HepG2 (cell line): Measurements from ENCODE around the gene AQP6. TPM values are rescaled to one million over a fixed set of nuclear protein-coding genes. Genes with fewer than 3 reads are reported as not detected.

Source experiments
- ATAC-seq: fragments of 200-7000 bp; cut with Tn5 transposase; 3 replicates; pipeline ENCODE4 v1.9.1; 2020; ENCODE audit warnings: mild to moderate bottlenecking, moderate library complexity
- BruUV-seq: library from RNA; stranded (reverse); fragments of 400-500 nt; replicated peaks from 2 replicates; lab custom pipeline; 2021; lab: Mats Ljungman, UMichigan
- CTCF ChIA-PET: fragments of 300-600 bp; formaldehyde crosslinking; extraction: SDS; loops from one replicate; lab custom pipeline; 2021; ENCODE audit warnings: low total read pairs, inconsistent platforms, low intra/inter-chr PET ratio; lab: Yijun Ruan, JAX
- POLR2A ChIA-PET: fragments of 350-600 bp; sonication (Branson Sonifier 250); formaldehyde crosslinking; loops from one replicate; lab custom pipeline; 2020; ENCODE audit warnings: antibody characterized with exemption, inconsistent platforms; lab: Yijun Ruan, JAX
- DNase-seq: peaks from one replicate; pipeline ENCODE4 v3.0.0-alpha.2; 2015; ENCODE audit warnings: low spot score
- FAIRE-seq: peaks from 3 replicates; lab custom pipeline; 2011; peaks lifted over from hg19 to GRCh38; lab: Jason Lieb, UNC
- H2AFZ ChIP-seq: one replicate; pipeline ENCODE4 v1.6.1; 2011; ENCODE audit warnings: low read length, inconsistent platforms
- H3K27ac ChIP-seq: fragments of 300-600 bp; 3 replicates; pipeline ENCODE4 v1.8.0; 2011; ENCODE audit warnings: mixed run types, mild to moderate bottlenecking, mixed read lengths, low read length, inconsistent platforms; ENCODE audit not compliant: insufficient read depth; ENCODE audit errors: extremely low read length
- H3K27me3 ChIP-seq, 2 experiments: fragments of 200-600 bp in 1 of 2; 2 replicates in 1 of 2; 3 replicates in 1 of 2; pipeline versions ENCODE4 v1.6.0 to v1.8.0; 2011; ENCODE audit warnings: low read length in 2 of 2, mild to moderate bottlenecking in 2 of 2, moderate library complexity in 2 of 2, inconsistent platforms in 1 of 2; ENCODE audit not compliant: insufficient read depth in 2 of 2, control insufficient read depth in 1 of 2
- H3K36me3 ChIP-seq, 2 experiments: fragments of 200-600 bp in 1 of 2; replicated peaks in 1 of 2; 2 replicates in 1 of 2; 3 replicates in 1 of 2; pipeline versions ENCODE4 v1.5.1 to v1.8.0; 2011; ENCODE audit warnings: low read length in 2 of 2, inconsistent platforms in 1 of 2; ENCODE audit not compliant: insufficient read depth in 2 of 2, control insufficient read depth in 1 of 2
- H3K4me1 ChIP-seq: 2 replicates; pipeline ENCODE4 v1.5.1; 2012; ENCODE audit warnings: low read length, inconsistent platforms; ENCODE audit not compliant: insufficient read depth
- H3K4me2 ChIP-seq: 2 replicates; pipeline ENCODE4 v1.6.0; 2011; ENCODE audit warnings: low read depth, low read length, inconsistent platforms
- H3K4me3 ChIP-seq, 3 experiments: fragments of 200-600 bp in 1 of 3; sonication (generic), shearing (Covaris generic) in 1 of 3; replicated peaks in 1 of 3; 2 replicates each; pipeline ENCODE4 v1.5.1; 2011 to 2016; ENCODE audit warnings: low read length in 3 of 3, inconsistent platforms in 2 of 3, low read depth in 2 of 3, mild to moderate bottlenecking in 2 of 3, control low read depth in 1 of 3, mixed read lengths in 1 of 3; ENCODE audit not compliant: insufficient read depth in 1 of 3
- H3K79me2 ChIP-seq: one replicate; pipeline ENCODE4 v1.6.1; 2011; ENCODE audit warnings: low read length, inconsistent platforms; ENCODE audit not compliant: insufficient read depth
- H3K9ac ChIP-seq: 2 replicates; pipeline ENCODE4 v1.6.0; 2011; ENCODE audit warnings: mild to moderate bottlenecking, low read depth, low read length, inconsistent platforms; ENCODE audit not compliant: insufficient read depth
- H3K9me3 ChIP-seq: 2 replicates; pipeline ENCODE4 v1.5.1; 2012; ENCODE audit warnings: mild to moderate bottlenecking, low read length
- H4K20me1 ChIP-seq: 2 replicates; pipeline ENCODE4 v1.6.0; 2011; ENCODE audit warnings: inconsistent platforms, mild to moderate bottlenecking, low read length, moderate library complexity; ENCODE audit not compliant: insufficient read depth
- FOXA1 ChIP-seq, 2 experiments: fragments of 450-650 bp in 1 of 2; sonication (generic) in 1 of 2; formaldehyde crosslinking in 1 of 2; IDR thresholded peaks; 2 replicates each; pipeline versions ENCODE4 v1.4.0 to v1.6.1; 2016 to 2020; ENCODE audit warnings: missing genetic modification reagents in 1 of 2
- HNRNPK ChIP-seq: fragments of 200-400 bp; formaldehyde crosslinking; IDR thresholded peaks from 2 replicates; pipeline ENCODE4 v1.6.1; 2018; ENCODE audit warnings: low read length, low read depth, moderate library complexity, mild to moderate bottlenecking; ENCODE audit not compliant: poor library complexity, severe bottlenecking
- MIER2 ChIP-seq: IDR thresholded peaks from 2 replicates; pipeline ENCODE4 v1.6.1; 2016; ENCODE audit warnings: missing biosample characterization, missing genetic modification reagents
- PAWR ChIP-seq: sonication (generic); formaldehyde crosslinking; IDR thresholded peaks from 2 replicates; pipeline ENCODE4 v1.4.0; 2020; ENCODE audit warnings: missing genetic modification reagents, mild to moderate bottlenecking, borderline replicate concordance
- POLR2G ChIP-seq: fragments of 200-400 bp; formaldehyde crosslinking; IDR thresholded peaks from 2 replicates; pipeline ENCODE4 v1.6.1; 2018; ENCODE audit warnings: mild to moderate bottlenecking, low read depth, low read length, moderate library complexity
- RFXANK ChIP-seq: IDR thresholded peaks from 2 replicates; pipeline ENCODE4 v1.6.1; 2016
- SIN3A ChIP-seq: IDR thresholded peaks from 2 replicates; pipeline ENCODE4 v1.6.1; 2011; ENCODE audit warnings: low read depth, mild to moderate bottlenecking, control low read depth, low read length, borderline replicate concordance
- ZNF337 ChIP-seq: sonication (generic); formaldehyde crosslinking; IDR thresholded peaks from 2 replicates; pipeline ENCODE4 v1.5.1; 2020; ENCODE audit warnings: missing genetic modification reagents, low read depth, mild to moderate bottlenecking, borderline replicate concordance
- ZNF382 ChIP-seq: sonication (generic); formaldehyde crosslinking; IDR thresholded peaks from 2 replicates; pipeline ENCODE4 v1.5.0; 2020; ENCODE audit warnings: missing genetic modification reagents, mild to moderate bottlenecking, borderline replicate concordance
- ZNF616 ChIP-seq: sonication (generic); formaldehyde crosslinking; IDR thresholded peaks from 2 replicates; pipeline ENCODE4 v1.5.0; 2020; ENCODE audit warnings: low read depth, mild to moderate bottlenecking, missing genetic modification reagents
- ZNF766 ChIP-seq: sonication (generic); formaldehyde crosslinking; IDR thresholded peaks from 2 replicates; pipeline ENCODE4 v1.5.0; 2020; ENCODE audit warnings: missing genetic modification reagents, borderline replicate concordance
- ZSCAN29 ChIP-seq: sonication (generic); formaldehyde crosslinking; conservative IDR thresholded peaks from 2 replicates; pipeline ENCODE4 v1.4.0; 2020; ENCODE audit warnings: mild to moderate bottlenecking, missing genetic modification reagents
- WGBS: methylation state at CpG from one replicate; pipeline ENCODE4 v1.1.6; 2017; ENCODE audit warnings: low lambda C conversion rate; 5-methylcytosine and 5-hydroxymethylcytosine counted together
- in situ Hi-C: cut with HindIII; loops from 2 replicates; pipeline ENCODE4 v1.10.0; 2017; ENCODE audit warnings: low pct_unique_long_range_greater_than_20kb; ENCODE audit not compliant: extremely low pct_ligation_motif_present
- intact Hi-C: fragments of 100-400 bp; cut with micrococcal nuclease; formaldehyde crosslinking; loops from one replicate; pipeline ENCODE4 v1.10.0; 2022; ENCODE audit not compliant: unreplicated experiment
- polyA plus RNA-seq, 8 experiments: library from polyadenylated mRNA; depleted of rRNA in 3 of 8; stranded (reverse) in 7 of 8; unstranded in 1 of 8; fragments of >200 nt; fragmentation: Illumina TruSeq in 4 of 8; extraction: Trizol in 4 of 8; gene quantifications; 2 replicates each; pipeline versions ENCODE4 v1.2.1 to v1.2.3, GENCODE V29; 2011 to 2016; ENCODE audit warnings: low read depth in 4 of 8, missing spikeins in 1 of 8, mixed read lengths in 1 of 8; ENCODE audit not compliant: insufficient read depth in 1 of 8
- total RNA-seq, 5 experiments: library from RNA; depleted of rRNA; stranded (reverse); fragments of >200 nt; fragmentation: Illumina TruSeq; extraction: Trizol; gene quantifications; 2 replicates each; pipeline ENCODE4 v1.2.3, GENCODE V29; 2016; ENCODE audit warnings: low read depth in 1 of 5
- TF ChIP-seq, protein P1 (sequence below): sonication (generic); formaldehyde crosslinking; IDR thresholded peaks from 2 replicates; pipeline ENCODE4 v1.5.0; 2020; ENCODE audit warnings: missing genetic modification reagents, mild to moderate bottlenecking, borderline replicate concordance
- TF ChIP-seq, protein P2 (sequence below): IDR thresholded peaks from 2 replicates; pipeline ENCODE4 v1.6.1; 2018; ENCODE audit warnings: missing genetic modification reagents
- TF ChIP-seq, protein P3 (sequence below): conservative IDR thresholded peaks from 2 replicates; pipeline ENCODE4 v1.6.1; 2018; ENCODE audit warnings: missing genetic modification reagents

Gene AQP6
- total and polyA plus RNA-seq, 2 of the 13 experiments (the other 11 are each of a cell fraction or from before 2014, with no cell fraction given): 0.32 to 1.3 TPM

DNA sequence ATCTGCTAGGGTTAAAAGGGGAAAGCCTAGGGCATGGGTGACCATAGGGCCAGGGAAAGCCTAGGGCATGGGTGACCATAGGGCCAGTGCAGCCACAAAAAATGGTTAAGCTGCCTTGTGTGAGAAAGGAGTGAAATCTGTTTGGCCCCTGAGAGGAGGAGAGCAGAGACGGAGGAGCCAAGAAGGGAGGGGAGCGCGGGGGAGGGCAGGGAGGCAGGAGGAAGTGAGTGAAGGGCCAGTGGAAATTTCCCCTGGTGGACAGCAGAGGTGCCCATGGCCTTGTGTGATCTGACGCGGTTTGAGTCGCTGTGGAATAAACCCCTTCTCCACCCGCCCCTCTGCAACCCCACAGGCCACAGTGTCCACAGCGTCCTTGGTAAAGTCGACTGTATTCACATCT is 618 bp upstream of the AQP6 start:
- in situ Hi-C loops: loop anchor here (5.0 kb wide), 1 partner anchor 85 kb away; the partner anchor contains the start of gene ASIC1
- WGBS: 59% methylated on average over 8 of the region's 9 CpGs
- ATAC-seq: no peak
- H3K9ac ChIP-seq: no peak overlapping the region
- ChIA-PET POLR2A (no interaction called here), CTCF (no interaction called here)
- no peaks in the 10 kb centered on the region for H4K20me1 ChIP-seq
- H3K36me3 ChIP-seq: no peaks in the 10 kb centered on the region
- no peaks in the 10 kb centered on the region for H3K79me2 ChIP-seq
- peak overlapping the region; percentile 75 for H3K4me2 ChIP-seq
- H3K27me3 ChIP-seq: peaks cover 1 to 41% of the 10 kb centered on the region in 2 experiments
- H3K4me1 ChIP-seq: peaks cover 59% of the 10 kb centered on the region
- no peaks in the 10 kb centered on the region for H3K9me3 ChIP-seq
- no peak for DNase-seq
- BruUV-seq: no TSS peak
- H3K27ac ChIP-seq: no peak overlapping the region
- peak overlapping the region in 2 of 3 experiments; percentile 25 to 47; a peak in 3 of 6 replicates for H3K4me3 ChIP-seq
- FAIRE-seq: no peak
- TF ChIP-seq ZNF766 (CRISPR knock-in tag) (no peak), POLR2G (no peak), MIER2 (CRISPR knock-in tag) (no peak), PAWR (CRISPR knock-in tag) (no peak), ZNF382 (CRISPR knock-in tag) (no peak), ZNF337 (no peak), ZSCAN29 (no peak), FOXA1 (IDR thresholded peaks at IDR 0.05) (no peak), FOXA1 (CRISPR knock-in tag; IDR thresholded peaks at IDR 0.05) (no peak), HNRNPK (no peak), RFXANK (CRISPR knock-in tag) (no peak), ZNF616 (no peak), SIN3A (no peak)
- TF ChIP-seq, protein P1, sequence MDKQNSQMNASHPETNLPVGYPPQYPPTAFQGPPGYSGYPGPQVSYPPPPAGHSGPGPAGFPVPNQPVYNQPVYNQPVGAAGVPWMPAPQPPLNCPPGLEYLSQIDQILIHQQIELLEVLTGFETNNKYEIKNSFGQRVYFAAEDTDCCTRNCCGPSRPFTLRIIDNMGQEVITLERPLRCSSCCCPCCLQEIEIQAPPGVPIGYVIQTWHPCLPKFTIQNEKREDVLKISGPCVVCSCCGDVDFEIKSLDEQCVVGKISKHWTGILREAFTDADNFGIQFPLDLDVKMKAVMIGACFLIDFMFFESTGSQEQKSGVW (CRISPR knock-in tag): no peak
- TF ChIP-seq, protein P2, sequence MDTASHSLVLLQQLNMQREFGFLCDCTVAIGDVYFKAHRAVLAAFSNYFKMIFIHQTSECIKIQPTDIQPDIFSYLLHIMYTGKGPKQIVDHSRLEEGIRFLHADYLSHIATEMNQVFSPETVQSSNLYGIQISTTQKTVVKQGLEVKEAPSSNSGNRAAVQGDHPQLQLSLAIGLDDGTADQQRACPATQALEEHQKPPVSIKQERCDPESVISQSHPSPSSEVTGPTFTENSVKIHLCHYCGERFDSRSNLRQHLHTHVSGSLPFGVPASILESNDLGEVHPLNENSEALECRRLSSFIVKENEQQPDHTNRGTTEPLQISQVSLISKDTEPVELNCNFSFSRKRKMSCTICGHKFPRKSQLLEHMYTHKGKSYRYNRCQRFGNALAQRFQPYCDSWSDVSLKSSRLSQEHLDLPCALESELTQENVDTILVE: no peak
- TF ChIP-seq, protein P3, sequence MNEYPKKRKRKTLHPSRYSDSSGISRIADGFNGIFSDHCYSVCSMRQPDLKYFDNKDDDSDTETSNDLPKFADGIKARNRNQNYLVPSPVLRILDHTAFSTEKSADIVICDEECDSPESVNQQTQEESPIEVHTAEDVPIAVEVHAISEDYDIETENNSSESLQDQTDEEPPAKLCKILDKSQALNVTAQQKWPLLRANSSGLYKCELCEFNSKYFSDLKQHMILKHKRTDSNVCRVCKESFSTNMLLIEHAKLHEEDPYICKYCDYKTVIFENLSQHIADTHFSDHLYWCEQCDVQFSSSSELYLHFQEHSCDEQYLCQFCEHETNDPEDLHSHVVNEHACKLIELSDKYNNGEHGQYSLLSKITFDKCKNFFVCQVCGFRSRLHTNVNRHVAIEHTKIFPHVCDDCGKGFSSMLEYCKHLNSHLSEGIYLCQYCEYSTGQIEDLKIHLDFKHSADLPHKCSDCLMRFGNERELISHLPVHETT (CRISPR knock-in tag): no peak
- intact Hi-C loops: no loop called here
- H2AFZ ChIP-seq: no peak overlapping the region
